GM21825 (cell line): ENCODE measurements around the gene PRR22.
A peak's percentile ranks its signal among the peaks of the same experiment; 100 is the strongest.
"Not testable (repeated sequence)": the region's sequence is repeated elsewhere in the genome, so short reads cannot be mapped to it uniquely, and the experiment has no call there.

Experiments
- ATAC-seq: cut with Tn5 transposase; IDR thresholded peaks from one replicate; pipeline ENCODE4 v1.9.1; 2021; ENCODE audit warnings: mild to moderate bottlenecking, moderate library complexity; ENCODE audit not compliant: unreplicated experiment

Gene PRR22

DNA sequence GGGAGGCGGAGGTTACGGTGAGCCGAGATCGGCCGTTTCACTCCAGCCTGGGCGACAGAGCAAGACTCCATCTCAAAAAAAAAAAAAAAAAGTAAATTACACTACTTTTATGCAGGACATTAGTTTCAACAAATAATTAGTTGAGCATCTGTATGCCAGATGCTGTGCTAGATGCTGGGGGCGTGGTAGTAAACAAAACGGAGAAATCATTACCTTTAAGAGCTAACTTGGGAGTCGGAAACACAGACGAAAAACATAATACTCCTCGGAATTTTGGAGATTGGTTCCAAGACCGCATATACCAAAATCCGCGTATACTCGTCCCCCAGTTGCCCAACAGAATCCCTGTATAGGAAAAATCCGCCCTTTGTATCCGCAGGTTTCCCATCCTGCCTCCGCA is 7.7 kb upstream of the PRR22 start:
- ATAC-seq: no peak

DNA sequence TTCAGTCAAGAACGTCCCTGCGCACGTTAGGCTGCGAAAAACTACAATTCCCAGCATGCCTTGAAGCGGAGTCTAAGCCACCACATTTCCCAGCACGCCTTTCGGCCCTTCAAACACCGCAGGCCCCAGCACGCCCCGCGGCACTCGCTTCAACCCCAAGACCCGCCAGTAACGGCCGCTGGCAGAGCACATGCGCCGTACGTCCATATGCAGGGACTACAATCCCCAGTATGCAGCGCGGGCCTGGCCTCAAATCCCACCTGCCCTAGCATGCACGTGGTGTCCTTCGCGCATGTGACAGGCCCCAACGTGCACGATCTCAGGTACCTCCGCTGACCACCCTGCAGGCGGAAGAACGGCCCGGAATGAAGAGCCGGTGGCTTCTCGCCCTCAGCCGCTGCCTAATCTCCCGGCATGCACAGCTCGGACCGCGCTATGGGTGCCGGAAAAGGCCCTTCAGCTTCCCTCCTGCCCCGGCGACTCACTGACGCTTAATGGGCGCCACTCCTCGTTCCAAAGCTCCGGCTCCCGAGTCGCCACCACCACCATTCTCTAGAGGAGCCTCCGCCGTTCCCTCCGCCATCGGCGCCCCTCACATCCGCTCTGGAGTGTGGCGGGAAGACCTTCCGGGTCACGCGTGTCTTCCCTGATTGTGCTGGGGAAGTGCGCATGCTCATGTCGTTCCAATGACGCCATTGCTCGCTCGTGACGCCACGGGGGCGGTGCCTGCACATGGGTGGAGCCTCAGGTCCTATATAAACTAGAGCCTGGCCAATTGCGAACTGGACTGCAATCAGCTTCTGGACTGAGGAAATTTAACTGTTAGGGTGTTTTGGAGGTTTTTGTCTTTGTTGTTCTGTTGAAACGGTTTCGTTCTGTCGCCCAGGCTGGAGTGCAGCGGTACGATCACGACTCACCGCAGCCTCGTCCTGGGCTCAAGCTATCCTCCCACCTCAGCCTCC is 6.3 kb upstream of the PRR22 start, which contains the start of gene DUS3L:
TSS of gene DUS3L (minus strand) at position 605 of the 962 bp plus-strand sequence. CDS start at position 583, 22 bp downstream.
- peak; percentile 74 for ATAC-seq

DNA sequence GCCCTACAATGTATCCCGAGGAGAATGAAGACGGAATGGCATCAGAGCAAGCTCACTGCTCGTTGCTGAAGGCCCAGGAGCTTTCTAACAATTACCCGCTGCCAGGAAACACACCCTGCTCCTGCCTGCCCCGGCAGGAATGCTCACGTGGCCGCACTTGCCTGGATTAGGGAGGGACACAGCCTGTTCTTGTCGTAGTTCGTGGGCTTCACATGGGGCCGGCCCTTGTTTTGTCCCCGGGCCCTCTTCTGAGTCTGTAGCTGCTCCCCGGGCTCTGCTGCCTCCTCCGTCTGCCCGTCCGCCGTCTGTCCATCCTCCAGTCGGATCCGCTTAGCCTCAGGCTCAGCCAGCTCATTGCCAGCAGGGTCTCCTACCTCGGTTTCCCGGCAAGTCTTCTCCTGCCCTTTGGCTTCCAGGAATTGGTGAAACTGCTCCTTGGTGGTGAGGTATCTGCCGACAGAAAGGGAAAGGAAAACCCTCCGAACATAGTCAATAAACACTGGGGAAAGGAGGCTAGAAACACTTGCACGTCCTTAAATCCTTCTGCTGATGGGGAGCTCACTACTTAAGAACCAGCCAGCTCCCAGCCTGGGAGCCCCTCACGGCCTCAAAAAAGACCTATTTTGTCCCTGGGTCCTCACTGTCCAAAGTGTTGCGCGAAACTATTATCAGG is 5.5 kb upstream of the PRR22 start:
- ATAC-seq: no peak

DNA sequence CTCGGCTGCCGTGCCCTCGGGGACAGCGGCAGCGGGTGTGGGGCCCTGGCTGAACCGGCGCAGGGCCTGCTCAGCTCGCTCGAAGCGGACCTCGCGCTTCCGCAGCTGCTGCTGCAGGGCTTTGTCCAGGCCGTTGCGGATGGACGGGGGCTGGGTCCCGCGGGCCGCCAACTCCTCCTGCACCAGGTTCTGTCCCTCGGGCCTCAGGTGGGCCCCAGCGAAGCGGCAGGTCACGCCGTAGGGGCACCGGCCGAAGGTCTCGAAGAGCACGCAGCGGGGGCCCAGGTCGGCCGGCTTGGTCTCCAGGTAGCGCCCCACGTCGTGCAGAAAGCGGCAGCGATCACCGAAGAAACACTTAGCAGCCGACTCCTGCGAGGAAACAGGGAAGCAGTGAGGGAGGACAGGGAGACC is 4.8 kb upstream of the PRR22 start:
- no peak for ATAC-seq

DNA sequence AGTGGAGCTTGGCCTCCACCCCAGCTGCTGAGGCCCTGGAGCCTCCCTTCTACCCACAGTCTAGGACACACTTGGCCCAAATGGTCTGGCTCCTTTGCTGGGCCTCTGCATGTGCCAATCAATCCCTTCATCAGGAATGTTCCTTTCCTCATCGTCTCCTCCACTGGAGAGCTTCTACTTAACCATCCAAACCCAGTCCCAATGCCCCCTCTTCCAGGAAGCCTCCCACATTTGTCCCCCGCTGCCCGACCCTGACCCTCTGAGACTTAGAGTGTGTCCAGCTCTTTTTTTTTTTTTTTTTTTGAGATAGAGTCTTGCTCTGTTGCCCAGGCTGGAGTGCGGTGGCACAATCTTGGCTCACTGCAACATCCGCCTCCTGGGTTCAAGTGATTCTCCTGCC is 3.9 kb upstream of the PRR22 start:
- ATAC-seq: no peak

DNA sequence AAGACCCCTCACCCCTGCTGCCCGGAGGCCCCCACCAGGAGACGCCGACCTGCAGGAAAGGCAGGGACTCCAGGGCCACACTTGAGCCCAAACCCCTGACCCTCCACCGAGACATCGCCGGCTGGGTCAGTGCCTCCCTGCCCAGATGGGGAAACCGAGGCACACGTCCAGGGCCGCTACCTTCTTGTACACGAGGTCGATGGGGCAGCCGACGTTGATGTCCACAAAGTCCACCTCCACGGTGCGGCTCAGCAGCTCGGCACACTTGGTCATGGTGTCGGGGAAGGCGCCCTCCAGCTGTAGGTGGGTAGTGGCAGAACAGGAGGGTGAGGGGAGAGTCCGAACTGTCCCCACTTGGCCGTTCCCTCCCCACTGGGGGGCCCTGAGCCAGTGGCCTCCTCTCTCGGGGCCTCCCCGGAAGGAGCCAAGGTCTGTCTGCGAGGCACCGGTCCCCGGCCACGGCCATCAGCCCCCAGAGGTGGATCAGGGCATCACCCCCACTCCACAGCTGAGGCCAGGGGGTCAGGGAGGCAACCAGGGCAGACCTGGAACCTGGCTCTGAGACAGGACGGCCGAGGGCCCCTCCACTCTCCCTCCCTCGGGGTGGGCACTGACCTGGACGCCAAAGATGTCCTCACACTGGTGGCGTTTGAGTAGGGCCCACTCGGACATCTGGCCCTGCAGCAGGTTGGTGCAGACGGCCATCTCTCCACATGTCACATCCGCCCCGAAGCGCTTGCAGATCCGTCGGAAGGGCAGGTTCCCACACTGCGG is 3.0 kb upstream of the PRR22 start:
- no peak for ATAC-seq

DNA sequence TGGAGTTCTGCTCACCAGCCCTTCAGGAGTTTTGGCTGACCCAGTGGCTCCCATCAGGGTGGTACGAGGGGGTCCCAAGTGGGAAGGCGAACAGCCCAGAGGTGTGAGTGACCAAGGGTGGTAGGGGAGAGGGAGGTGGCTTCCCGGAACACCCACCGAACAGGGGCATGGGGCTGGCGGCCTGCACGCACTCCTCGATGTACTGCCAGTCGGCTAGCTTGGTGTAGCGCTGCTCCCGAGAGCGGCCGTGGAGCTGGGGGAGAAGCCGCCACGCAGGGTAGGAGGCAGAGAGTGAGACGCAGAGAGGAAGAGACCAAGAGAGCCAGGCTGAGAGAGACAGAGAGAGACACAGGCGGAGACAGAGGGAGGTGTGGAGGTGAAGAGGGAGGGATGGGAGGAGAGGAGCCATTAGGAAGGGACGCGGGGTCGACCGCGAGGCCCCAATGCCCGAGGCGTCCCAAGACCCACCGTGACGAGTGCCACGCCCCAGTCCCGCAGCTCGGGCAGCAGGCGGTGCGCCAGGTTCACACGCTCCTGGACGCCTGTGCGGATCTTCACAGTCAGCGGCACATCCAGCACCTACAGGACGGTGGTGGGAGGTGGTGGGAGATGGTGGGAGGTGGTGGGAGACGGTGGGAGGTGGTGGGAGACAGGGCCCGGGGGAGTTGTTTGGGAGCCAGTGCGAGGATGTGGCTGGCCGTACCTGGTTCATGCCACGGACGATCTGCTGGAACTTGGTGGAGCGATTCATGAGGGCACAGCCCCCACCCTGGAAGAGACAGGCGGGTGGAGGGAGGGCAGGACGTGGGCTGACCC is 2.3 kb upstream of the PRR22 start:
- no peak for ATAC-seq

DNA sequence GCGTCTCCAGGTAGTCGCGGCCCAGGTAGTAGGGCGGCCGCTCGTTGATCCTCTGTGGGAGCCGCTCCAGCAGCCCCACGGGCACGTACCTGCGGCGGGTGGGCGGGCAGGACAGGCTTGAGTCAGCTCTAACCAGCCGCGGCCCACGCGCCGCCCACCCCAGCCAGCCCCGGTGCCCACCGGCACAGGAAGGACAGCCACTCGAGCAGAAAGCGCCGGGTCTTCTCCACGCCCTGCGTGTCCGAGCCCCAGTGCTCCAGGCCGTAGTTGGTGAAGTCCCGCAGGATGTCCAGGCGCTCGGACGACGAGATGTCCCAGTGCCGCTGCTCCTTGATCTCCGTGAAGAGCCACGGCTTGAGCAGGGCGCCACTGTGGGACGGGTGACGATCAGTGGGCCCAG is 877 bp upstream of the PRR22 start:
- no peak for ATAC-seq

DNA sequence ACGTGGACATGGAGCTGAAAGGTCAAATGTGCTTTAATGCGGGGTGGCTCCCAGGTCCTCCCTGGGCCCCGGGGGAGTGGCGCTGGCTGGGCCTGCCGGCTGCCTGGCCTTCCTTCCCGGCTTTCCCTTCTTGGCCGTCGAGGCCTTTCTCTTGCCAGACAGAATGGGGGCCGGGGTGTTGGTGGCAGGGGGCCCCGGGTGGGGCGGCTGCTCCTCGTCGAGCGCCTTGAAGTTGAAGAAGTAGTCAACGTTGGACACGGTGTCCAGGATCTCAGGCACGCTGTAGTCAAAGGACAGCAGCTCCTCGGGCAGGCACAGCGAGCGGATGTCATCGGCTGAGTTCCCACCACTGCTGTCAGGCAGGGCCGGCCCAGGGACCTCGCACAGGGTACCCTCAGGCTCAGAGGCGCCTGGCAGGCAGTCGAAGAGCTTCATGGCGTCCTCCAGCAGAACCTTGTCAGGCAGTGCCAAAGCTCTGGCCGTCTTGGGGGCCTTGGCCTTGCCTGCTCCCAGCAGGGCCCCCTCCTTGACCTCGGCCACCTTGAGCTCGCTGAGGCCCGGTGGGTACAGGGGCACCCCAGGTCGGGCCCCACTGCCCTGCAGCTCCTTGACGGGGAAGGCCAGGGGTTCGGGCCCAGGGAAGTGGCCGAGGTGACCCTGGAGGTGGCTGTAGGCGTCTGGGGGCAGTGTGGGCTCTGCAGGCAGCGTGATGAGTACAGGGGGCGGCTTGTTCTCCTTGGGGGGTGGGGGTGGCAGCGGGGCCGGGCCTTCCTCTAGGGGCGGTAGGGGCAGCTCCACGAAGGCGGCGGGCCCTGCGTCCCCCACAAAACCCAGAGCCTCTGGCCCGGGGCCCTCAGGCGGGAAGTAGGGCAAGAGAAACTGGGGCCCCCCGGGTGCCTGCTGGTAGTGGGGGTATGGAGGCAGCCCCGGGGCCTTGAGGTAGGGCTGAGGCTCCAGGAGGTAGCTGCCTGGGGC is 1.3 kb downstream of the PRR22 start:
- ATAC-seq: no peak

DNA sequence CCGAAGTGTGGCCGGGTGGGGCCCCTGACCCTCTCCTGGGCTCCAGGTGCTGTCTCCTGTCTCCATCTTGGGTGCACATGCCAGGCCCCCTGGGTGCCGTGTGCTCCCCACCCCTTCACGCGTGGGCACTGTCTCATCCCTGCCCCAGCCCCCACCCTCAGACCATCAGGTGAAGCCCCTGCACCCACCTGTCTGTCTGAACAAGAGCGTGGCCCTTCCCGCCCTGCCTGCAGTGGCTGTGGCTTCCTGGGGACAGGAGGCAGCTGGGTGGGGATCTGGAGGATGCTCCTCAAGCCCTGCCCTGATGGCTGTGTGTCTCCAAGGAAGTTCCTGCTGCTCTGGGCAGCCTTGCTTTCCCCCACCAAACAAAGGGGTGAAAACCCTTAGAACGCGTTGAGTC is 2.2 kb downstream of the PRR22 start:
- no peak for ATAC-seq

DNA sequence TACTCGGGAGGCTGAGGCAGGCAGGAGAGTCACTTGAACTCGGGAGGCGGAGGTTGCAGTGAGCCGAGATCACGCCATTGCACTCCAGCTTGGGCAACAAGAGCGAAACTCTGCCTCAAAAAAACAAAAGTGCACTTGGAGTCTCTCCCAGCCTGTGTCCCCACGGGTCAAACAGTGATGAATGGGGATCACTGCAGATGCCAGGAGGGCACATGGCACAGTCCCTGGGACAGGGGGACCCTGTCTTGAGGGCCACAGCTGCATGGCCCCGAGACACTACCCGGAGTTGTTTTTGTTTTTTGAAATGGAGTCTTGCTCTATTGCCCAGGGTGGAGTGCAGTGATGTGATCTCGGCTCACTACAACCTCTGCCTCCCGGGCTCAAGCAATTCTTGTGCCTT is 3.6 kb downstream of the PRR22 start:
- not testable (repeated sequence) for ATAC-seq

DNA sequence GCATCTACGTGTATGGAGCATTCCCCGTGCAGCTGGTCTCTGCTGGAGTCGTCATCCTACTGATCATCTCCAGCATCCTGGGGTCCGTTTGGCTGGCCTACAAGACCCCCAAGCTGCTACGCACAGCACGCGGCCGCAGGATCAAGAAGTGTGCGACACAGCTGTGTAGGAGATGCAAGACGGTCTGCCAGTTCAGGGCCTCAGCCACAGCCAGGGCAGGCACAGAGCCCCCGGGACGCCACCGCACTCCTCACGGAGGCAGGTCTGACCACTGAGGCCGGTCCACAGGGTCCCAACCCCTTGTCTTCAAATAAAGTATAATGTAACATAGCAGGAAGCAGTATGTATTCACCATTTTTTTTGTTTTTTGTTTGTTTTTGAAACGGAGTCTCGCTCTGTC is 6.1 kb downstream of the PRR22 start:
- ATAC-seq: no peak

DNA sequence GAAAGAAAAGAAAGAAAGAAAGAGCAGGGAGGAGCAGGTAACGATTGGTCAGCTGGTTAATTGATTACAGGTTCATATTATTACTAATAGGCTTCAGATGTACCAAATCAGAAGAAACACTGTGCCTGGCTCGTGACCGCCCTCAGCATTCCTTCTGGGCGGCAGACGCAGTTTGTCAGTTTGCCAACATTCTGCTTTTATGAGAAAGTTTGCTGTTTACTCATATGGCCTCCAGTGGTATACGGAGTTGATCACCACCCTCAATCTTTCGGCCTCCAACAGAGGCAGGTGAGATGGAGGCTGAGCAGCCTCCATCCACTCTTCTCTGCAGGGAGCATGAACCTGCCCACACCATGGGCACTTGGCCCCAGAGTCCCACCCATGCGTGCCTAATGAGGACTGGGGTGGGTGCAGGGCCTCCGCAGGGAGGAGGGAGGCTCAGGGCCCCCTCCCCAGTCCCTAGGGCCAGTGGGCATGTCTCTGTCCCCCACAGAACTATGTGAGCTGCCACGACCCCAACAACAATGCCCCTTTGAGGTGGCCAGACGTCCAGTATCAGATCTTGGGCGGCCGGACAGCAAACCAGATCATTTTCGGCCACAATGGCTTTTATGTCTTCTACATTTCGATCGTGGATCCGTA is 8.8 kb downstream of the PRR22 start:
- no peak for ATAC-seq

DNA sequence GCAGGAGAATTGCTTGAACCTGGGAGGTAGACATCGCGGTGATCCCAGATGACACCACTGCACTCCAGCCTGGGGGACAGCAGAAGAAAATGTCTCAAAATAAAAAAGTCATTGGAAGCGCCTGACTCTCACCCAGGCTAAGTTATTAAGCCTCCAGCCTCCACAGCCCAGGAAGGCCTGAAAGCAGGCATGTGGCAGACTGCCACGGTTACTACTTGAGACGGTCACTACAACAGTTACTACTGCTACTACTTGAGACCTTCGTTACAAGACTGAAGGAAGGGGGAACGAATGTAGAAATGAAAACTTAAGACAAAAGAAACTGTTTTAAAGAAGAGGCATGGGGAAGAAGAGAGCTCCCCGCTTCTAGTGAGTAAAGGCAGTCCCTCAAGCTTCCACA is 9.6 kb downstream of the PRR22 start:
- no peak for ATAC-seq

DNA sequence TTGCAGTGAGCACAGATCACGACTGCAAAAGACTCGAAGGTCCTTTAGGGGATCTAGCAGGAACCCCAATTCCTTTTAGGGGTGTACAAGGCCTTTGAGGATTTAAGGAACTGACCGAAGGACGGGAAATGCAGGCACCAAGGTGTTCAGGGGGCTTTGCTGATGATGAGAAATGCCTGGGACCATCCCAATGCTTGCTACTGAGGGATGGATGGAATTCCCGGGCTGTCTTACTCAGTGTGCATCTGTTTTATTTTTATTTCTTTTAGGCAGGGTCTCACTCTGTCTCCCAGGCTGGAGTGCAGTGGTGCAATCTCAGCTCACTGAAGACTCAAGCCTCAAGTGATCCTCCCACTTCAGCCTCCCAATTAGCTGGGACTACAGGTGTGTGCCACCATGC is 11.3 kb downstream of the PRR22 start:
- ATAC-seq: no peak

DNA sequence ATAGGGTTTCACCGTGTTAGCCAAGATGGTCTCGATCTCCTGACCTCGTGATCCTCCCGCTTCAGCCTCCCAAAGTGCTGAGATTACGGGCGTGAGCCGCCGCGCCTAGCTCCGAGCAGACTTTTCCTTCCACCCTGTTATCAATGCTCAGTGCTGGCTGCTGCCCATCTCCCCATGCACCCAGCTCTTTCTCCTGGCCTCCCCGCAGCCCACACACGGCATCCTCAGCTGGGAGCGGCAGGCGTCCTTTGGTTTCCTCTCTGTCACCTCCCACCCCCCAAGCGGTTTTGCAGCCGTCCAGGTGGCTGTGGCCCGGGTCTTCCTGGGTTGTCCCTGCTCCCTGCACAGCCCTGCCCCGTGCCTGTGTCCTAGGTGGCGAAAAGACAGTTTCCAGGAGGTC is 12.1 kb downstream of the PRR22 start:
- ATAC-seq: no peak

DNA sequence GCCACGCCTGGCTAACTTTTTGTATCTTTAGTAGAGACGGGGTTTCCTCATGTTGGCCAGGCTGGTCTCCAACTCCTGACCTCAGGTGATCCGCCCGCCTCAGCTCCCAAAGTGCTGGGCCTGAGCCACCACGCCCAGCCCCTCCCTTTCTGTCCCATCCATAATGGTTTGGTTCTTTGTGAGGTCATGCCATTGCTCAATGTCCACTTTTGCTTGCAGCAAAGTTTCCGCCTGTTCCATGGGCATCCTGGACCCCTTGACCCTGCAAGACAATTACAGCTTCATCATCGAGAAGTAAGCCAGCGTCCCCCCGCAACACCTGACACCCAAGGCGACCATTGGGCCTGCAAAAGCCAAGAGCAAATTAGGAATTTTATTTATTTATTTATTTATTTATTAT is 16.6 kb downstream of the PRR22 start:
- no peak for ATAC-seq

DNA sequence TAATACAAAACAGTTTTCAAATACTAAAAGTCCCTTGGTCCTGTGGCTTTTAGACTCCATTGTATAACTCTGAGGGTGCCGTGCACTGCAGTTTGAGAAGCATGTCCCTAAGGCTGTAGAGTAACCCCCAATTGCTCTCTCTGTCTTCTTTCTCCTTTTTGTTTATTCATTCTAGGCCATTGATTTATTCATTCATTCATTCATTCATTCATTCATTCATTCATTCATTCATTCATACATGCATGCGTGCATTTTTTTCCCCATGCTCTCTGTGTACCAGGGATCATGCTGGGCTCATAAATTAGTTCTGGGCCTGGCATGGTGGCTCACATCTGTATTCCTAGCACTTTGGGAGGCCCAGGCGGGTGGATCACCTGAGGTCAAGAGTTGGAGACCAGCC is 19.3 kb downstream of the PRR22 start:
- ATAC-seq: no peak
